CD4-positive, alpha-beta memory T cell (primary cell): ENCODE results near the gene CDC14A. TPM values are rescaled to one million over a fixed set of nuclear protein-coding genes. Genes with fewer than 3 reads are reported as not detected.

Experiments
- CTCF ChIA-PET: fragments of 350-600 bp; sonication (Branson Sonifier 250); formaldehyde crosslinking; loops from one replicate; lab custom pipeline; 2021; ENCODE audit warnings: inconsistent platforms; ENCODE audit not compliant: partially characterized antibody; lab: Charles Lee
- POLR2A ChIA-PET: fragments of 350-600 bp; sonication (Branson Sonifier 250); formaldehyde crosslinking; loops from one replicate; lab custom pipeline; 2021; ENCODE audit not compliant: partially characterized antibody; lab: Charles Lee
- DNase-seq, 5 donors: peaks; one replicate each; pipeline versions ENCODE4 v3.0.0 to v3.0.0-alpha.2; 2020 to 2022; ENCODE audit warnings: mixed read lengths in 1 of 5
- H3K27ac ChIP-seq: one replicate; pipeline ENCODE4 v1.7.0; 2013; ENCODE audit warnings: low read depth, low read length
- H3K27me3 ChIP-seq: 2 replicates; pipeline ENCODE4 v1.7.0; 2013; ENCODE audit warnings: mild to moderate bottlenecking, low read length, moderate library complexity; ENCODE audit not compliant: insufficient read depth
- H3K36me3 ChIP-seq: 2 replicates; pipeline ENCODE4 v1.7.0; 2013; ENCODE audit warnings: mild to moderate bottlenecking, low read length, moderate library complexity; ENCODE audit not compliant: insufficient read depth
- H3K4me1 ChIP-seq: 2 replicates; pipeline ENCODE4 v1.7.0; 2013; ENCODE audit warnings: mild to moderate bottlenecking, low read length, moderate library complexity; ENCODE audit not compliant: insufficient read depth
- H3K4me3 ChIP-seq, 2 donors: one replicate each; pipeline ENCODE4 v1.7.0; 2013; ENCODE audit warnings: low read length in 2 of 2, mild to moderate bottlenecking in 1 of 2
- H3K9me3 ChIP-seq, 2 donors: one replicate each; pipeline ENCODE4 v1.7.0; 2013; ENCODE audit warnings: low read length in 2 of 2, control low read depth in 1 of 2; ENCODE audit not compliant: control insufficient read depth in 1 of 2
- H3K27ac Mint-ChIP-seq, 7 donors: one replicate each; pipeline ENCODE4 v1.8.0; 2020 to 2021; ENCODE audit warnings: mixed read lengths in 7 of 7, mild to moderate bottlenecking in 6 of 7, inconsistent platforms in 3 of 7, moderate library complexity in 3 of 7
- H3K27me3 Mint-ChIP-seq, 2 donors: one replicate each; pipeline ENCODE4 v1.8.0; 2020 to 2021; ENCODE audit warnings: mixed read lengths in 2 of 2
- H3K36me3 Mint-ChIP-seq, 2 donors: one replicate each; pipeline ENCODE4 v1.8.0; 2020 to 2021; ENCODE audit warnings: mixed read lengths in 2 of 2, inconsistent platforms in 1 of 2, mild to moderate bottlenecking in 1 of 2
- H3K4me1 Mint-ChIP-seq, 4 donors: one replicate each; pipeline ENCODE4 v1.8.0; 2020 to 2021; ENCODE audit warnings: mixed read lengths in 4 of 4, mild to moderate bottlenecking in 1 of 4
- H3K4me3 Mint-ChIP-seq, 8 donors: one replicate each; pipeline ENCODE4 v1.8.0; 2020 to 2021; ENCODE audit warnings: mixed read lengths in 8 of 8, mild to moderate bottlenecking in 7 of 8, moderate library complexity in 6 of 8, inconsistent platforms in 3 of 8
- H3K9me3 Mint-ChIP-seq, 8 donors: one replicate each; pipeline ENCODE4 v1.8.0; 2020 to 2021; ENCODE audit warnings: mixed read lengths in 8 of 8, mild to moderate bottlenecking in 5 of 8, inconsistent platforms in 3 of 8, moderate library complexity in 1 of 8
- intact Hi-C: fragments of 100-400 bp; cut with micrococcal nuclease; formaldehyde crosslinking; loops from one replicate; pipeline ENCODE4 v1.15.1; 2023
- polyA plus RNA-seq, 2 donors: library from polyadenylated mRNA; unstranded; fragments of 300-500 nt; fragmentation: Illumina TruSeq; gene quantifications; one replicate each; pipeline ENCODE4 v1.2.3, GENCODE V29; 2021
- total RNA-seq, 2 experiments: library from RNA; stranded (reverse); gene quantifications; one replicate each; pipeline ENCODE4 v1.2.3, GENCODE V29; 2021

Gene CDC14A
- total and polyA plus RNA-seq, 4 experiments from 2014 or later, result 37.7 to 119 (median 90.0) TPM

- CTCF ChIA-PET, result no interaction called here
- H3K27me3 Mint-ChIP-seq, result no peaks in the 10 kb centered on the region
- POLR2A ChIA-PET, result no interaction called here
Measured at GRCh38 chr1:100309863-100310262, 42.4 kb upstream of the CDC14A start.

GRCh38 chr1:100313382-100313781 is 38.9 kb upstream of the CDC14A start:
- no peaks in the 10 kb centered on the region for H3K27me3 ChIP-seq
- peak overlapping the region in 1 of 7 donors; percentile 6 for H3K27ac Mint-ChIP-seq
- H3K4me1 ChIP-seq, result no peaks in the 10 kb centered on the region
- DNase-seq, result no peak
- no peaks in the 10 kb centered on the region for H3K36me3 ChIP-seq
- H3K9me3 Mint-ChIP-seq, result peaks cover 0 to 33% (median 22%) of the 10 kb centered on the region in 8 donors
- no peak overlapping the region for H3K27ac ChIP-seq
- H3K36me3 Mint-ChIP-seq, result peaks cover 6 to 7% of the 10 kb centered on the region in 2 donors
- POLR2A ChIA-PET, result no interaction called here
- intact Hi-C loops, result no loop called here
- no peaks in the 10 kb centered on the region for H3K4me1 Mint-ChIP-seq
- no peak overlapping the region for H3K4me3 ChIP-seq
- H3K9me3 ChIP-seq, result peaks cover 0 to 9% of the 10 kb centered on the region in 2 donors
- CTCF ChIA-PET, result no interaction called here
- no peak overlapping the region for H3K4me3 Mint-ChIP-seq
- no peaks in the 10 kb centered on the region for H3K27me3 Mint-ChIP-seq

More at GRCh38 chr1:100309863-100310262, 42.4 kb upstream of the CDC14A start:
- intact Hi-C loops, result no loop called here
- no peaks in the 10 kb centered on the region for H3K36me3 ChIP-seq
- H3K27ac Mint-ChIP-seq, result no peak overlapping the region
- H3K4me3 ChIP-seq, result no peak overlapping the region
- H3K9me3 Mint-ChIP-seq, result peaks cover 0 to 16% (median 8%) of the 10 kb centered on the region in 8 donors
- no peak overlapping the region for H3K27ac ChIP-seq
- H3K4me1 ChIP-seq, result peaks cover 7% of the 10 kb centered on the region
- H3K36me3 Mint-ChIP-seq, result peaks cover 0 to 1% of the 10 kb centered on the region in 2 donors
- DNase-seq, result no peak
- no peaks in the 10 kb centered on the region for H3K9me3 ChIP-seq
- no peaks in the 10 kb centered on the region for H3K27me3 ChIP-seq
- peaks cover 8 to 13% (median 11%) of the 10 kb centered on the region in 4 donors for H3K4me1 Mint-ChIP-seq
- H3K4me3 Mint-ChIP-seq, result no peak overlapping the region

- Histone ChIP-seq H3K9me3 (peaks cover 0 to 20% of the 10 kb centered on the region in 2 donors), H3K36me3 (no peaks in the 10 kb centered on the region), H3K27ac (no peak overlapping the region), H3K4me3 (no peak overlapping the region), H3K4me1 (no peaks in the 10 kb centered on the region), H3K27me3 (no peaks in the 10 kb centered on the region)
- Mint-ChIP-seq H3K27ac (peak overlapping the region in 1 of 7 donors; percentile 30), H3K36me3 (peaks cover 11 to 16% of the 10 kb centered on the region in 2 donors), H3K4me3 (no peak overlapping the region), H3K4me1 (no peaks in the 10 kb centered on the region), H3K27me3 (no peaks in the 10 kb centered on the region), H3K9me3 (peaks cover 3 to 42% (median 29%) of the 10 kb centered on the region in 8 donors)
- POLR2A ChIA-PET, result no interaction called here
- DNase-seq, result no peak
- CTCF ChIA-PET, result no interaction called here
- intact Hi-C loops, result no loop called here
Measured at GRCh38 chr1:100316622-100317021, 35.7 kb upstream of the CDC14A start.

GRCh38 chr1:100320311-100321099 is 31.8 kb upstream of the CDC14A start:
- no peak for DNase-seq
- Mint-ChIP-seq H3K36me3 (peaks cover 11 to 16% of the 10 kb centered on the region in 2 donors), H3K4me3 (peak overlapping the region in 1 of 8 donors; percentile 7), H3K4me1 (no peaks in the 10 kb centered on the region), H3K27me3 (no peaks in the 10 kb centered on the region), H3K9me3 (peaks cover 3 to 39% (median 27%) of the 10 kb centered on the region in 8 donors), H3K27ac (no peak overlapping the region)
- no peak overlapping the region for H3K27ac ChIP-seq
- no peaks in the 10 kb centered on the region for H3K27me3 ChIP-seq
- intact Hi-C loops, result no loop called here
- no peak overlapping the region for H3K4me3 ChIP-seq
- POLR2A ChIA-PET, result no interaction called here
- CTCF ChIA-PET, result no interaction called here
- no peaks in the 10 kb centered on the region for H3K4me1 ChIP-seq
- peaks cover 0 to 17% of the 10 kb centered on the region in 2 donors for H3K9me3 ChIP-seq
- H3K36me3 ChIP-seq, result no peaks in the 10 kb centered on the region

GRCh38 chr1:100321100-100321493 is 31.2 kb upstream of the CDC14A start:
- Histone ChIP-seq H3K4me3 (no peak overlapping the region), H3K9me3 (peaks cover 0 to 11% of the 10 kb centered on the region in 2 donors), H3K27me3 (no peaks in the 10 kb centered on the region), H3K36me3 (no peaks in the 10 kb centered on the region), H3K27ac (no peak overlapping the region), H3K4me1 (no peaks in the 10 kb centered on the region)
- Mint-ChIP-seq H3K4me3 (peak overlapping the region in 1 of 8 donors; percentile 3), H3K36me3 (peaks cover 11 to 12% of the 10 kb centered on the region in 2 donors), H3K27me3 (no peaks in the 10 kb centered on the region), H3K27ac (no peak overlapping the region), H3K9me3 (peaks cover 3 to 33% (median 22%) of the 10 kb centered on the region in 8 donors), H3K4me1 (no peaks in the 10 kb centered on the region)
- ChIA-PET POLR2A (no interaction called here), CTCF (no interaction called here)
- DNase-seq, result no peak
- intact Hi-C loops, result no loop called here

GRCh38 chr1:100321506-100321905 is 30.8 kb upstream of the CDC14A start:
- Mint-ChIP-seq H3K4me3 (no peak overlapping the region), H3K27me3 (no peaks in the 10 kb centered on the region), H3K9me3 (peaks cover 3 to 29% (median 18%) of the 10 kb centered on the region in 8 donors), H3K4me1 (no peaks in the 10 kb centered on the region), H3K27ac (peak overlapping the region in 1 of 7 donors; percentile 65), H3K36me3 (peaks cover 11 to 12% of the 10 kb centered on the region in 2 donors)
- intact Hi-C loops, result no loop called here
- no peak for DNase-seq
- Histone ChIP-seq H3K4me3 (no peak overlapping the region), H3K27me3 (no peaks in the 10 kb centered on the region), H3K36me3 (no peaks in the 10 kb centered on the region), H3K27ac (no peak overlapping the region), H3K9me3 (peaks cover 0 to 10% of the 10 kb centered on the region in 2 donors), H3K4me1 (no peaks in the 10 kb centered on the region)
- ChIA-PET POLR2A (interaction anchor here (0.6 to 1.1 kb wide), 2 partner anchors 26 to 174 kb away, joined by 3 read pairs; no protein-coding TSS in a partner anchor), CTCF (no interaction called here)

GRCh38 chr1:100322436-100323211 is 29.7 kb upstream of the CDC14A start:
- Histone ChIP-seq H3K4me1 (no peaks in the 10 kb centered on the region), H3K27ac (no peak overlapping the region), H3K9me3 (peaks cover 0 to 10% of the 10 kb centered on the region in 2 donors), H3K27me3 (no peaks in the 10 kb centered on the region), H3K36me3 (no peaks in the 10 kb centered on the region), H3K4me3 (no peak overlapping the region)
- Mint-ChIP-seq H3K4me3 (no peak overlapping the region), H3K27me3 (no peaks in the 10 kb centered on the region), H3K36me3 (peaks cover 8 to 11% of the 10 kb centered on the region in 2 donors), H3K9me3 (peaks cover 3 to 24% (median 15%) of the 10 kb centered on the region in 8 donors), H3K4me1 (no peaks in the 10 kb centered on the region), H3K27ac (no peak overlapping the region)
- POLR2A ChIA-PET, result interaction anchor here (1.1 kb wide), 1 partner anchor 25 kb away, joined by 3 read pairs; no protein-coding TSS in a partner anchor
- no peak for DNase-seq
- CTCF ChIA-PET, result no interaction called here
- intact Hi-C loops, result no loop called here
